Right renal cortex interstitium (tissue), 3 donors: ENCODE results near the gene OSBPL2. TPM values are rescaled to one million over a fixed set of nuclear protein-coding genes. Genes with fewer than 3 reads are reported as not detected.

Source experiments
- DNase-seq, 3 donors: peaks; one replicate each; pipeline ENCODE4 v3.0.0-alpha.2; 2013; ENCODE audit warnings: low read depth in 3 of 3, low spot score in 2 of 3
- polyA plus RNA-seq, 3 donors: library from polyadenylated mRNA; unstranded; fragments of 120-200 nt; gene quantifications; one replicate each; pipeline ENCODE4 v1.2.1, GENCODE V29; 2013; ENCODE audit not compliant: insufficient read length in 3 of 3

OSBPL2 gene
- polyA plus RNA-seq, 3 donors = 27.8 to 31.3 (median 30.4) TPM

DNA sequence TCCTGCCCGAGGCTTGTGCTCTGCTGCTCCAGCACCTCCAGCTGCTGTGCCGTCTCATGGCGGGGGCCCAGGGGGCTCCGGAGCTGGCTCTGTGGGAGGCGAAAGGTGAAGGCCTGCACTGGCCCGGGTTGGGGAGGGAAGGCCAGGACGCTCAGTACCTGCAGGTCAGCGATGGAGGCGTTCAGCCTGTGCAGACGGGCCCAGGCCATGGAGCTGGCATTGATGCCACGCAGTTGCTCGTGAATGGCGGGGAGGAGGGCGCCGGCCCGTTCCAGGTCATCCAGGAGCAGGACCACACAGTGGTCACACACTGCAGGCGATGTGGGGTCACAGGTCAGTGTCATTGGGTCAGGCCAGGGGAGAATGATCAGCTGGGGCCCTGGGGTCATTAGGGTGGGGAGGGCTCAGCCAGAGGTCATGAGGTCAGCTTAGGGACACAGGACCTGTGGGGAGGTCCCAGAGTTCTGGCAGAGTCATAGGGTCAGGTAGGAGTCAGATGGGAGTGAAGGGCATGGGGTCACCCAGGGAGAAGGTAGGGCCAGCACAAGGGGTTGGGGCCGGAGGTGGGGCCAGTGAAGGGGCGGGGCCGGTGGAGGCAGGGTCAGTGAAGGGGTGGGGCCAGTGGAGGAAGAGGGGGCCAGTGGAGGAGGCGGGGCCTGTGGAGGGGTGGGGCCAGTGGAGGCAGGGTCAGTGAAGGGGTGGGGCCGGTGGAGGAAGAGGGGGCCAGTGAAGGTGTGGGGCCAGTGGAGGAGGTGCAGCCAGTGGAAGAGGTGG lies 82.4 kb downstream of the OSBPL2 start:
- DNase-seq = no peak

- no peak for DNase-seq
Observed at GRCh38 chr20:62321521-62321948, 83.2 kb downstream of the OSBPL2 start.

- DNase-seq = no peak
Observed at GRCh38 chr20:62321975-62322374, 83.7 kb downstream of the OSBPL2 start.

- DNase-seq = no peak
Observed at GRCh38 chr20:62322492-62323041, 84.2 kb downstream of the OSBPL2 start.

- no peak for DNase-seq
Observed at GRCh38 chr20:62323146-62323979, 85.0 kb downstream of the OSBPL2 start.

GRCh38 chr20:62323980-62324906 lies 85.9 kb downstream of the OSBPL2 start:
- no peak for DNase-seq

- no peak for DNase-seq
Observed at GRCh38 chr20:62325172-62325905, 87.0 kb downstream of the OSBPL2 start.

- no peak for DNase-seq
Observed at GRCh38 chr20:62326559-62326958, 88.2 kb downstream of the OSBPL2 start.

- DNase-seq = no peak
Observed at GRCh38 chr20:62326959-62327725, 88.8 kb downstream of the OSBPL2 start.

DNA sequence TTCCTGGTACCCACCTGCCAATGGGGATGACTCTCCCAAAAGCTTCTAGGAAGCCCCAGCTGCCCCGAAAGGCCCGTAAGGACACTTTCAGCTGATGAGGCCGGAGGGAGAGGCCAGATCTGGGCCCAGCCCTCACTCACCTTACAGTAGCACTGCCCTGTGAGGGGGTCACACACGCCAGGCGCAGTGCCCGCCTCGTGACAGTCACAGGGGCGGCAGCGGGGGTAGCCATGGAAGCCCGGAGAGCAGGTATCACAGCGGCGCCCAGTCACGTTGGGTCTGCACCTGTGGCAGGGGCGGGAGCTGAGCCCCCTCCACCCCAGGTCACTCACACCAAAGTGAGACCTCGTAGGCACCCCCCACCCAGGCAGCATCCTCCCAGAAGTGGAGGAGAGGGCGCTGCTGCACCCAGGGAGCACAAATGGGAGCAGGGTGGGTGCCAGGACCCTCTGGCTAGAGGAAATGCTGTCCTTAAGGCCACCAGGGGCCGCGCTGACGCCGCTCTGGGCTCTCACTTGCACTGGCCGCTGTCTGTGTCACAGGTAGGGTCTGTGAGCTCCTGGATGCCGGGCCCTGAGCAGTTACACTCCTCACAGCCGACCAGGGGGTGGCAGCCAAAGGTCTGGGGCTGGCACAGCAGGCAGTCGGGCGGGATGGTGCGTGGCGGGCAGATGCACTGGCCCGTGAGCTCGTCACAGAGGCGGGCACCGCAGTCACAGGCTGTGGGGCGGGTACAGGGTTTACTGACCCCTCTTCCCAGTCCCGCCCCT lies 89.6 kb downstream of the OSBPL2 start:
- DNase-seq = no peak

DNA sequence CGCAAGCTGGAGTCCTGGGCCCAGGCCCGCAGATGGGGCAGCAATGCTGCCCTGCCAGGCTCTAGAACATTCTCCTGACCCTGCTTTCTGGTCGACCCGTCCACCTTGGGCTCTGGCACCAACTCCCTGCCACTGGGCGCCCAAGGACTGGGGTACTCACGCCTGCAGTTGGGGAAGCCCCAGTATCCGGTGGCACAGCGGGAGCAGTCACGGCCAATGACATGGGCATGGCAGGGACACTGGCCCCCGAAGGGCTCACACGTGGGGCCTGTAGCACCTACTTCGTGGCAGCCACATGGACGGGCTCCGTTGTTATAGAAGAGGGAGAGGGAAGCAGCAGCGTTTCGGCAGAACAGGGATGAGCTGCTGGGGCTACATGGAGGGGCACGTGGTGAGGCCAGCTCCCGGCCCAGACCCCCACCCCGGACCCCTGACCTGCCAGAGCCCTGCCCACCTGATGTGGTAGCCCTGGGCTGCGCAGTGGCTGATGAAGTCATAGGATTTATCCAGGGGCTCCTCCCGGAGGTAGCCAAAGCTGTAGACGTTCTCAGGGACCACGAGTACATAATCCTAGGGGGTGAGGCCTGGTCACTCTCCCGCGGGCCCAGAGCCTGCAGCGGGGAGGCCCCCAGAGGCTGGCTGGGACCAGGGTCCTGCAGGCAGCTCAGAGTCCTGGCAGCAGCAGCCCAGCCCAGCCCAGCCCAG lies 90.5 kb downstream of the OSBPL2 start:
- DNase-seq = no peak

GRCh38 chr20:62329389-62330377 lies 91.4 kb downstream of the OSBPL2 start:
- no peak for DNase-seq

DNA sequence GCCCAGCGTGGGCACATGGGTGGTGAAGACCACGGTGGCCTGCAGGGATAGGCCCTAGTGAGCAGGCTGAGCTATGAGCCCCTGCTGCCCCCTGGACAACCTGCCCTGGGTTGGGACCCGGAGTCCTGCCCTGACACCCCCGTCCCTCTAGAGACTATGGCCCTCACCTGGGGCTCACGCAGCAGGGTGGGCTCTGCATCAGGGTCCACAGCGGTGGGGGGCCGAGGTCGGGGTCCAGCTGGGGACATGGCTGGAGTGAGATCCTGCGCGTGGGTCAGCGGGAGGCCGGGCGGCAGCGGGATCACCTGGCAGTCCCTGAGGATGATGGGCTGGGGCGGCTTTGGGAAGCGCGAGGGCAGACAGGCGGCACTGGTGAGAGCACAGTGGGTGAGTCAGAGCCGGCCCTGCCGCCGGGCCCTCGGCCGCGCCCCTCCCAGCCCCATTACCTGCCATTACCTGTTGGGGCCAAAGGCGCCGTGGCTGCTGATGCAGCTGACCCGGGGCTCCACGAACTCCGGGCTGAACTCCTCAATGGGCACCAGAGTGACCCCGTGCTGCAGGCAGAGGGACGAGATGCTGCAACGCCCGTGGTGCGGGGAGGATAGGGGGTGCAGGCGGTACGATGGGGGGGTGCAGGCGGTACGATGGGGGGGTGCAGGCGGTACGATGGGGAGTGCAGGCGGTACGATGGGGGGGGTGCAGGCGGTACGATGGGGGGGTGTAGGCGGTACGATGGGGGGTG lies 92.4 kb downstream of the OSBPL2 start:
- no peak for DNase-seq

DNA sequence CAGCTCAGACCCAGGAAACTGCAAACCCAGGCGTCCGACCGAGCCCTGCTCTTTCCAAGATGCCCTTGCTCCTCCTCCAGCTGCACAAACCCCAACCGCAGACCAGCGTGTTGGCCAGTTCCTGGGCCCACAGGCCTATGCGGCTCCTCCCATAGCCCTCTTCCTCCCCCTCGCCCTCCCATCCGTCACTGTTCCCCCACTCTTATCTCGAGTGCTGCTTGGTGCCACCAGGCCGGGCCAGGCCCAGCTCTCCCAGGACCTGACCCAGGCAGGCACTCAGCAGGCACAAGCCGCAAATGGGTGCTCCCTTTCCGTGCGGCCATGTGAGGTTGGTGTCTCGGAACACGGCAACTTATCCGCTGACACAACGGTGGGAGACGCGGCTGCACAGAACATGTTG lies 93.0 kb downstream of the OSBPL2 start:
- DNase-seq = no peak

- no peak for DNase-seq
Observed at GRCh38 chr20:62332421-62332820, 94.1 kb downstream of the OSBPL2 start.
